Stimulated activated naive CD4-positive, alpha-beta T cell (primary cell): ENCODE measurements around the gene DPYSL3.
"Not testable (repeated sequence)": the region's sequence is repeated elsewhere in the genome, so short reads cannot be mapped to it uniquely, and the experiment has no call there.

Experiments used
- DNase-seq, 6 experiments: peaks; one replicate each; lab custom pipeline; 2025; lab: John Stamatoyannopoulos, UW

DPYSL3 gene

GRCh38 chr5:147509710-147510651 is at the start of gene DPYSL3:
TSS of gene DPYSL3 (minus strand) at chr5:147510068. CDS start at chr5:147509858, 210 bp downstream.
- no peak for DNase-seq

GRCh38 chr5:147558826-147559225 is 49.0 kb upstream of the DPYSL3 start:
- DNase-seq, result no peak

- no peak for DNase-seq
Observed at GRCh38 chr5:147557876-147558745, 48.2 kb upstream of the DPYSL3 start.

- DNase-seq, result no peak
Observed at GRCh38 chr5:147555176-147555575, 45.3 kb upstream of the DPYSL3 start.

GRCh38 chr5:147554261-147554817 is 44.5 kb upstream of the DPYSL3 start:
- DNase-seq, result no peak

GRCh38 chr5:147553817-147554216 is 43.9 kb upstream of the DPYSL3 start:
- DNase-seq, result not testable (repeated sequence)

GRCh38 chr5:147552897-147553296 is 43.0 kb upstream of the DPYSL3 start:
- DNase-seq, result no peak

- no peak for DNase-seq
Observed at GRCh38 chr5:147551677-147552076, 41.8 kb upstream of the DPYSL3 start.

- no peak for DNase-seq
Observed at GRCh38 chr5:147547730-147548129, 37.9 kb upstream of the DPYSL3 start.

GRCh38 chr5:147544556-147544955 is 34.7 kb upstream of the DPYSL3 start:
- no peak for DNase-seq

- DNase-seq, result no peak
Observed at GRCh38 chr5:147539053-147539452, 29.2 kb upstream of the DPYSL3 start.

GRCh38 chr5:147538236-147538635 is 28.4 kb upstream of the DPYSL3 start:
- DNase-seq, result no peak

GRCh38 chr5:147534172-147534951 is 24.5 kb upstream of the DPYSL3 start:
- no peak for DNase-seq

GRCh38 chr5:147532156-147532555 is 22.3 kb upstream of the DPYSL3 start:
- DNase-seq, result no peak

- no peak for DNase-seq
Observed at GRCh38 chr5:147530530-147531389, 20.9 kb upstream of the DPYSL3 start.

GRCh38 chr5:147523069-147523468 is 13.2 kb upstream of the DPYSL3 start:
- no peak for DNase-seq

GRCh38 chr5:147522435-147522834 is 12.6 kb upstream of the DPYSL3 start:
- no peak for DNase-seq

- DNase-seq, result no peak
Observed at GRCh38 chr5:147520450-147520849, 10.6 kb upstream of the DPYSL3 start.

- no peak for DNase-seq
Observed at GRCh38 chr5:147519380-147519779, 9.5 kb upstream of the DPYSL3 start.

- no peak for DNase-seq
Observed at GRCh38 chr5:147517383-147517782, 7.5 kb upstream of the DPYSL3 start.

- no peak for DNase-seq
Observed at GRCh38 chr5:147515269-147515668, 5.4 kb upstream of the DPYSL3 start.
